Posterior cingulate gyrus (tissue), 11 donors: ENCODE results near the gene DDIT4.
"Not testable (repeated sequence)": the region's sequence is repeated elsewhere in the genome, so short reads cannot be mapped to it uniquely, and the experiment has no call there.

ENCODE experiments used
- DNase-seq, 10 donors: peaks; one replicate each; pipeline versions ENCODE4 v3.0.0 to v3.0.0-alpha.2; 2020 to 2021; ENCODE audit warnings: mixed read lengths in 3 of 10
- intact Hi-C: fragments of 100-400 bp; cut with DNase I; formaldehyde crosslinking; loops from one replicate; pipeline ENCODE4 v1.15.1; 2023

Gene DDIT4

GRCh38 chr10:72279587-72279986, 5.9 kb downstream of the DDIT4 start:
- not testable (repeated sequence) for DNase-seq
- intact Hi-C loops: loop anchor here (5.0 kb wide), 1 partner anchor 38 kb away; no protein-coding TSS in a partner anchor

GRCh38 chr10:72283131-72283530, 9.4 kb downstream of the DDIT4 start:
- intact Hi-C loops: no loop called here
- no peak for DNase-seq

- intact Hi-C loops: no loop called here
- peak in 2 of 10 donors; percentile 49 to 74 for DNase-seq
These were observed 12.3 kb downstream of the DDIT4 start for GRCh38 chr10:72285972-72286521.

GRCh38 chr10:72291019-72291532, 17.4 kb downstream of the DDIT4 start:
- intact Hi-C loops: no loop called here
- no peak for DNase-seq

GRCh38 chr10:72292223-72292691, 18.5 kb downstream of the DDIT4 start:
- intact Hi-C loops: no loop called here
- DNase-seq: no peak

- DNase-seq: no peak
- intact Hi-C loops: no loop called here
These were observed 21.7 kb downstream of the DDIT4 start for GRCh38 chr10:72295330-72295910.

- DNase-seq, intact Hi-C loops: not testable (repeated sequence)
These were observed 23.1 kb downstream of the DDIT4 start for GRCh38 chr10:72296829-72297280.

- intact Hi-C loops: no loop called here
- peak in 7 of 10 donors; percentile 32 to 93 (median 47) for DNase-seq
These were observed 23.6 kb downstream of the DDIT4 start for GRCh38 chr10:72297281-72297804.

- peak; percentile 96 to 100 (median 98) for DNase-seq
- intact Hi-C loops: no loop called here
These were observed 24.3 kb downstream of the DDIT4 start for GRCh38 chr10:72297805-72298591.

GRCh38 chr10:72298592-72299519, 25.1 kb downstream of the DDIT4 start:
- intact Hi-C loops: no loop called here
- no peak for DNase-seq

- DNase-seq: peak in 1 of 10 donors; percentile 74
- intact Hi-C loops: no loop called here
These were observed 29.9 kb downstream of the DDIT4 start for GRCh38 chr10:72303424-72304128.

- intact Hi-C loops: no loop called here
- DNase-seq: peak in 1 of 10 donors; percentile 62
These were observed 32.6 kb downstream of the DDIT4 start for GRCh38 chr10:72306215-72306760.

- DNase-seq, intact Hi-C loops: not testable (repeated sequence)
These were observed 34.0 kb downstream of the DDIT4 start for GRCh38 chr10:72307711-72308110.

- intact Hi-C loops: no loop called here
- peak in 1 of 10 donors; percentile 84 for DNase-seq
These were observed 34.7 kb downstream of the DDIT4 start for GRCh38 chr10:72308320-72308987.

- peak; percentile 68 to 97 (median 81) for DNase-seq
- intact Hi-C loops: no loop called here
These were observed 35.8 kb downstream of the DDIT4 start for GRCh38 chr10:72309290-72310240.

GRCh38 chr10:72310241-72310633, 36.5 kb downstream of the DDIT4 start:
- peak in 1 of 10 donors; percentile 70 for DNase-seq
- intact Hi-C loops: no loop called here

- intact Hi-C loops: no loop called here
- peak in 2 of 10 donors; percentile 50 to 91 for DNase-seq
These were observed 36.9 kb downstream of the DDIT4 start for GRCh38 chr10:72310636-72311035.
